ENCODE data around the gene CLASRP.
A peak's percentile ranks its signal among the peaks of the same experiment; 100 is the strongest.
"Not testable (repeated sequence)": the region's sequence is repeated elsewhere in the genome, so short reads cannot be mapped to it uniquely, and the experiment has no call there.

The CLASRP gene, protein sequence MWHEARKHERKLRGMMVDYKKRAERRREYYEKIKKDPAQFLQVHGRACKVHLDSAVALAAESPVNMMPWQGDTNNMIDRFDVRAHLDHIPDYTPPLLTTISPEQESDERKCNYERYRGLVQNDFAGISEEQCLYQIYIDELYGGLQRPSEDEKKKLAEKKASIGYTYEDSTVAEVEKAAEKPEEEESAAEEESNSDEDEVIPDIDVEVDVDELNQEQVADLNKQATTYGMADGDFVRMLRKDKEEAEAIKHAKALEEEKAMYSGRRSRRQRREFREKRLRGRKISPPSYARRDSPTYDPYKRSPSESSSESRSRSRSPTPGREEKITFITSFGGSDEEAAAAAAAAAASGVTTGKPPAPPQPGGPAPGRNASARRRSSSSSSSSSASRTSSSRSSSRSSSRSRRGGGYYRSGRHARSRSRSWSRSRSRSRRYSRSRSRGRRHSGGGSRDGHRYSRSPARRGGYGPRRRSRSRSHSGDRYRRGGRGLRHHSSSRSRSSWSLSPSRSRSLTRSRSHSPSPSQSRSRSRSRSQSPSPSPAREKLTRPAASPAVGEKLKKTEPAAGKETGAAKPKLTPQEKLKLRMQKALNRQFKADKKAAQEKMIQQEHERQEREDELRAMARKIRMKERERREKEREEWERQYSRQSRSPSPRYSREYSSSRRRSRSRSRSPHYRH

DNA sequence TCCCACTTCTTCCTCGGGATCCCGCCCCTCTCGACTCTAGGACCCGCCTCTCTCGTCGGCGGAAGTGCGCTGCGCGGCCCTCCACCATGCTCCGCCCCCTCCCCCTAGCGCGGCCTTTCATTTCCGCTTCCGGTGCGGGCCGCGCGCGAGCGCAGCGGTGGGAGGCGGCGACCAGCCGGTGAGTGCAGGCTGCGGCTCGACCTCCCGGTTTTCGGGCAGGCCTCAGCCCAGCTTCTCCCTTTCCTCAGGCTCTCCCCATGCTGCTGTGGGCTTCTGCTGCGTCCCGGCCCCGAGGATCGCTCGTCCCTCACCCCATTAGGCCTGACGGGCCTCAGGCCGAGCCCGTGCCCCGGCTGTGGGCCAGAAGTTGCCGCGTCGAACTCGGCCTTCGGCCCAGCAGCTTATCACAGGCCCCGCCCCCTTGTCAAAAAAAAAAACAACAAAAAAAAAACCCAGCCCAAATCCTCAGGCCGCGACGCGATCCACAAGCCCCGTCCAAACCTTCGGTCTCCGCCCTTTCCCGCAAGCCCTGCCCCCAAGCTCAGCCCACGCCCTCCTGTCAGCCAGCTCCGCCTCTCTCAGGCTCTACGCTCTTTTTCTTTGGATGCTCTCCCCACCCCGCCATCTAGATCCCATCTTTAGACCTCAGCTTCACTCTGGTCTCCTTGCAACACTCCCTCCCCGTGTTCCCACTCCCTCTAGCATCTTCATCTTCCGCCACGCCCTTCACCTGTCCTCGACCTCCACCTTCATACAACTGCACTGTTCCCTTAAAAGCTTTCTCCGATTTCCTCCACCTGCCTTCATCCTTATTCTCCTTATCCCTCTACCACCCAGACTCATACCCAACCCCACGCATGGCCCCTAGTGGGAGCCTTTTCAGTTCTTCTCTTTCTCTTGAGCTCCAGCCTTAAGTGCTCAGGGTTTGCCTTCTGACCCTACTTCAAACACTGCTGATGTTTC lies at the start of gene CLASRP:
TSS of gene CLASRP (plus strand) at position 115 of the 963 bp plus-strand sequence. CDS start 1,168 bp downstream, outside the sequence.
- DNase-seq, result peak; percentile 70

DNA sequence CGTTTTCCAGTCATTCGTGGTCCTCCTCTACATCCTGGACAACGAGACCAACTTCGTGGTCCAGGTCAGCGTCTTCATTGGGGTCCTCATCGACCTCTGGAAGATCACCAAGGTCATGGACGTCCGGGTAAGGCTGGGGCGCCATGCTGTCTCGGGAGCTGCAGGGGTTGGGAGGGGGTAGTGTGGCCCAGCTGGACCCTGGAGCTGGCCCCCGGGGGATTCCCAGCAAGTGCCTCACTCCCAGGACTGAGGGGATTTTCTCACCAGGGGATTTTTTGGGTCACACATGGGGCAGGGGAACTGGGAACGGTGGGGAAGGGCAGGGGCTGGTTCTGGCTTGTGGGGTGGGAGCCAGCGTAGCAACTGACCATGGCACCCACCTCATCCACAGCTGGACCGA lies 48.4 kb upstream of the CLASRP start:
- DNase-seq, result no peak

DNA sequence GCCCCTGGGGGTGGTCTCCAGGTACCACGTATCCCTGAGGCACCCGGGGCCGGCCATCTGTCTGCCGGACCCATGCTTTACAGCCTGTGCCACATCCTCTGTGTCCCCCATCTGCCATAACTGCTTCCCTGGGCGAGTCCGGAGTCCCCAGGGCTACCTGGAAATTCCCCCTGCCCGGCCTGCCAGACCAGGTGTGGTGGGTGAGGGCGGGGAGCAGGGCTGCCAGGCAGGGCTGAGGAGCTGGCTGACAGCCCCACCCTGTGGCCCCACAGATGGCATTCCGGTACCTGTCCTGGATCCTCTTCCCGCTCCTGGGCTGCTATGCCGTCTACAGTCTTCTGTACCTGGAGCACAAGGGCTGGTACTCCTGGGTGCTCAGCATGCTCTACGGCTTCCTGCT lies 47.9 kb upstream of the CLASRP start:
- no peak for DNase-seq

DNA sequence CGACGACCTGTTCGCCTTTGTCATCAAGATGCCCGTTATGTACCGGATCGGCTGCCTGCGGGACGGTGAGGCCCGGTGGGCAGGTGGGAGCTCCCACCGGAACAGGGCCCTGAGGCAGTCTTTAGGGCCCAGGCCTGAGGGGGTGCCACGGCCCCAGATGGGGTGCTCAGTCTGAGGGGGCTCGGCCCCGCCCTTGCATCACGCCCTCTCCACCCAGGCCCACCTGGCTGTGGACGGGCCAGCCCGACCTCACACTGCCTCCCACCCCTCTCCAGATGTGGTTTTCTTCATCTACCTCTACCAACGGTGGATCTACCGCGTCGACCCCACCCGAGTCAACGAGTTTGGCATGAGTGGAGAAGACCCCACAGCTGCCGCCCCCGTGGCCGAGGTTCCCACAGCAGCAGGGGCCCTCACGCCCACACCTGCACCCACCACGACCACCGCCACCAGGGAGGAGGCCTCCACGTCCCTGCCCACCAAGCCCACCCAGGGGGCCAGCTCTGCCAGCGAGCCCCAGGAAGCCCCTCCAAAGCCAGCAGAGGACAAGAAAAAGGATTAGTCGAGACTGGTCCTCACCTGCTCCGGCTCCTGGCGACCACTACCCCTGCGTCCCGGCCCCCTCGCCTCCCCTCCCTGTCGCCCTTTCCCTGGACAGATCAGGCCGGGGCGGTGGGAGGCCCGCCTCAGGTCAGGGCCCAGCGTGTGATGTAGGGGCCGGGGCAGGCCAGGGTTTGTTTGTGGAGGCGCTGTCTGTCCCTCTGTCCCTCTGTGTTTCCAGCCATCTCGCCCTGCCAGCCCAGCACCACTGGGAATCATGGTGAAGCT lies 46.3 kb upstream of the CLASRP start:
- no peak for DNase-seq

DNA sequence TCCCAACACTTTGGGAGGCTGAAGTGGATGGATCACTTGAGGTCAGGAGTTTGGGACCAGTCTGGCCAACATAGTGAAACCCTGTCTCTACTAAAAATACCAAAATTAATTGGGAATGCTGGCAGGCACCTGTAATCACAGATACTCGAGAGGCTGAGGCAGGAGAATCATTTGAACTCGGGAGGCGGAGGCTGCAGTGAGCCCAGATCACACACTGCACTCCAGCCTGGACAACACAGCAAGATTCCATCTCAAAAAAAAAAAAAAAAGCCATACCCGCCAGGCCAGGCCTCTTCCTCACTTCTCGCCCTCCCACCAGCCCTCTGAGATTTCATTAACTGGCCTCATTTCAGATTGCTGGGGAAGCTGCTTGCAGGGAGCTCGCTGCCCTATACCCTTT lies 45.3 kb upstream of the CLASRP start:
- DNase-seq, result no peak

DNA sequence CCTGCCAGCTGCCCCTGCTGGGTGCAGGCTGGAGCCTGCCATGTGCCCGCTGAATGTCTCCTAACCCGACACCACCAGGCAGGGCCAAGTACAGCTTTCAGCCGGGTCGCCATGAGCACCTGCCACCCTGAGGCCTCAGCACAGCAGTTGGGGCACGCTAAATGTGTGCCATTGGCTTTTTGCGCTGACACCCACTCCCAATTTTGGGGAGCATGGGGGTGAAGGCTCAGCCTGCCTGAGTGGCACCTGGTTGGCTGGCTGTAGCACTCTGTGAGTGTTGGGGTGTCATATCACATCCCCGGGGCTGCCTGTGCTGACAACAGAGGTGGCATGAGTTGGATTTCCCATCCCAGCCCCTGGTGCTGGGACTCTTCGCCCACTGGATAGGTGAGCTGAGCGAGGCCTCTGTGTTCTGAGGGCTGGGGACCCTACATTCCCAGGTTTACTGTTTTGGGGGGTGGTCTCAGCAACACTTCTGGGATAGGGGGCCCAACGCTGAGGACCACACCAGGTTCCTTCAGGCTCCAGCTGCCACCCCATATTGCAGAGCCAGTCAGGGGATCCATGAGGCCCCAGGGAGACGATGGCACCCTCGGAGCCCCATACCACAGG lies 44.8 kb upstream of the CLASRP start:
- DNase-seq, result no peak

DNA sequence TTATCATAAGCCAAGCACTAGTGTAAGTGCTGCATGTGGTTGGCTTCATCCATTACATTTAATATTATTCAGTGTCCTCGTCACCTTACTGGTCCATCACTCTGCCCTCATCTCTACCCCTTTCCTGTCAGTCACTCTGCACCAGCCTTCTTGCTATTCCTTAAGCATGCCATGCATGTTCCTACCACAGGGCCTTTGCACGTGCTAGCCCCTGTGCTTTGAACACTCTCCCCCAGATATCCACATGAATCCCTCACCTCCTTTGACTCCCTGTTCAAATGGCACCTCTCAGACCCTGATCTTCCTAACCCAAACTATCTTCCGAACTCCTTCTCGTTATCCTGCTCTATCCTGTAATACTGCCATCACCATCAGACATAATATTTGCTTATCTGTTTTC lies 40.8 kb upstream of the CLASRP start:
- DNase-seq, result no peak

DNA sequence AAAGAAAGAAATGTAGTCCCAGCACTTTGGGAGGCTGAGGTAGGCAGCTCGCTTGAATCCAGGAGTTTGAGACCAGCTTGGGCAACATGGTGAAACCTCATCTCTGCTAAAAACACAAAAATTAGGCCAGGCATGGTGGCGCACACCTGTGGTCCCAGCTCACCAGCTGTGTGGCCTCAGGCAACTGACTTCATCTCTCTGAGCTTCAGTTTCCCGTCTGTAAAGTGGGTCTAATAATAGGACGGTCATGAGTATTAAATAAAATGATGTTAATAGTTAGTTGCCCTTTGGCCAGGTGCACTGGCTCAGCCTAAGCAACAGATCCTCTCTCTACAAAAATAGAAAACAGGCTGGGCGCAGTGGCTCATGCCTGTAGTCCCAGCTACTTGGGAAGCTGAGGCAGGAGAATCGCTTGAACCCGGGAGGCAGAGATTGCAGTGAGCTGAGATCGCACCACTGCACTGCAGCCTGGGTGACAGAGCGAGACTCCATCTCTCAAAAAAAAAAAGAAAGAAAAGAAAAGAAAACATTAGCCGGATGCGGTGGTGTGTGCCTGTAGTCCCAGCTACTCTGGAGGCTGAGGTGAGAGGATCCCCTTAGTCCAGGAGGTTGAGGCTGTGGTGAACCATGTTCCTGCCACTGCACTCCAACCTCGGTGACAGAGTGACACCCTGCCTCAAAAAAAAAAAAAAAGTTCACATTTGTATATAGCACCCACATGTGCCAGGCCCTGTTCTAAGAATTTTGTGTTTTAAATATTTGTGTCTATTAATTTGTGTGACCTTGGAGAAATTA lies 39.5 kb upstream of the CLASRP start:
- DNase-seq, result not testable (repeated sequence)

DNA sequence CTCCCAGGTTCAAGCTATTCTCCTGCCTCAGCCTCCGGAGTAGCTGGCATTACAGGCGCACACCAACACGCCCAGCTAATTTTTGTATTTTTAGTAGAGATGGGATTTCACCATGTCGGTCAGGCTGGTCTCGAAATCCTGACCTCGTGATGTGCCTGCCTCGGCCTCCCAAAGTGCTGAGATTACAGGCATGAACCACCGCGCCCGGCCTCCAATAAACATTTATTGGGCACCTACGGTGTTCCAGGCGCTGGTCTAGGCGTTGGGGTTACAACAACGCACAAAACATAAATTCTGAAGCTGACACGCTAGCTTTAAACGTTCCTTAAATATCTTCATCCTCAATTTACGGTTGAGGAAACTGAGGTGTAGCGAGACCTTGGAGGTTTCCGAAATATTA lies 38.2 kb upstream of the CLASRP start:
- not testable (repeated sequence) for DNase-seq

DNA sequence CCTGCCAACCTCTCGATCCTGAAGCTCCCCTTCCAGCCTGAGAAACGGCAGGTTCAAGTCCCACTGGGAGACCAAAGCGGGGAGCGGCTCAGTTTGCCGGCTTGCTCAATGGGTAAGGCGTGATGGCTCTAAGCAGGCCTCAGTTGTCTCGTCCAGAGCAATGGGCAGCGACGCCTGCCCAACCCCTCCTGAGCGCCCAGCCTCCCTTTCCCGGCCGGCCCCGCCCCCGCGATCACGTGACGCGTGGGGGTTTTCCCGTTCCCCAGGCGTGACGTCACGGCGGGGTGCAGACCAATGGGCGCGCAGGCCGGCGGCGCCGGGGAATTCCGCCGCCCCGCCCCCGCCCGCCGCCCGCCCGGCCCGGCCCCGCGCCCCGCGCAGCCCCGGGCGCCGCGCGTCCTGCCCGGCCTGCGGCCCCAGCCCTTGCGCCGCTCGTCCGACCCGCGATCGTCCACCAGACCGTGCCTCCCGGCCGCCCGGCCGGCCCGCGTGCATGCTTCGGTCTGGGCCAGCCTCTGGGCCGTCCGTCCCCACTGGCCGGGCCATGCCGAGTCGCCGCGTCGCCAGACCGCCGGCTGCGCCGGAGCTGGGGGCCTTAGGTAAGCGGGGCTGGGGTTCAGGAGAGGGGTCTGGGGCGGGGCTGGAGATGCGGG lies 37.6 kb upstream of the CLASRP start, which contains the start of gene RELB:
TSS of gene RELB (plus strand) at position 378 of the 653 bp plus-strand sequence. CDS start at position 494, 116 bp downstream.
- DNase-seq, result peak; percentile 2

DNA sequence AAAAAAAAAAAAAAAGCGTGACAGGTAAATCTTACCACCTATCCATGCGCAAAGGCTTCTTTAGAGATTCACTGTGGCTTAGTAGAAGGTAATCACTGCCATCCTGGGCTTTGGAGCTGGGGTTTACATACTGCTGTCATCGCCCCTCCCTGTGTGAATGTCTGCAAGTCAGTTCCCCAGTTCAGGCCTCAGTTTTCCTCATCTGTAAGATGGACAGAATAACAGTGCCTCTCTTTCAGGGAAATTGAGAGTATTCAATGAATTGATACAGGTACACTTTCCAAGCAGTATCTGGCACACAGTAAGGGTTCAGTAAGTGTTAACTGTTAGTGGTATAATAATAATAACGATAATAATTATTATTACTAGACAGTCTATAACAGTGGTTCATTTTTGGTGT lies 35.4 kb upstream of the CLASRP start:
- DNase-seq, result no peak

DNA sequence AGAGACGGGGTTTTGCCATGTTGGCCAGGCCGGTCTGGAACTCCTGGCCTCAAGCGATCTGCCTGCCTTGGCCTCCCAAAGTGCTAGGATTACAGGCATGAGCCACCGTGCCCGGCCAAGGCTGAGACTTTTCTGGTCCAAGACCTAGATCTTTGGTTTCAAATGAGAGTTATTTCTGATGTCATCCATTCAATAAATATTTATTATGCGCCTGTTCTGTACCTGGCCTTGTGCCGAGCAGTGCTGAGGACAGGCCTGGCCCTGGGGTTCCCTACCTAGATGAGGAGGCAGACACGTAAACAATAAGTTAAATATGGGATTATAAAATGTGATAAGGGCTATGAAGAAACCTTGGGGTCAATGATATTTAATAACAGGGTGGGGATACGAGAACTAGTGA lies 33.1 kb upstream of the CLASRP start:
- no peak for DNase-seq

DNA sequence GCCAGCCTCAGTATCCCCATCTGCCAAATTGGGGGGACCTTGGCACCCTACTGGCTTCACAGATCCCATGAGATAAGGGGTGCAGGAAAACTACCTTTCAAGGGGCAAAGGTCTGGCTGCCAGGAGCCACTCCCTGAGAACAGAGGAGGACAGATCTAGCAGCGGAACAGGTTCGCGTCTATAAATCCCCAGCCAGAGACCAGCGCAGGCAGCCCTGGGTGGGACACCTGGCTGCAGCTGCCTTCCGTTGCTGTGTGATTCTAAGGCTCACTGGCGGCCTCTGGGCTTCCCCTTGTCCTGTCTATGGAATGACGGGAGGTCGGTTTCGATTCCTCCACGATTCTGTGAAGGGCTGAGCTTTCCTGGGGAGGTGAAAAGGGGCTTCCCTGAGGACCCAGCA lies 30.3 kb upstream of the CLASRP start:
- DNase-seq, result no peak

DNA sequence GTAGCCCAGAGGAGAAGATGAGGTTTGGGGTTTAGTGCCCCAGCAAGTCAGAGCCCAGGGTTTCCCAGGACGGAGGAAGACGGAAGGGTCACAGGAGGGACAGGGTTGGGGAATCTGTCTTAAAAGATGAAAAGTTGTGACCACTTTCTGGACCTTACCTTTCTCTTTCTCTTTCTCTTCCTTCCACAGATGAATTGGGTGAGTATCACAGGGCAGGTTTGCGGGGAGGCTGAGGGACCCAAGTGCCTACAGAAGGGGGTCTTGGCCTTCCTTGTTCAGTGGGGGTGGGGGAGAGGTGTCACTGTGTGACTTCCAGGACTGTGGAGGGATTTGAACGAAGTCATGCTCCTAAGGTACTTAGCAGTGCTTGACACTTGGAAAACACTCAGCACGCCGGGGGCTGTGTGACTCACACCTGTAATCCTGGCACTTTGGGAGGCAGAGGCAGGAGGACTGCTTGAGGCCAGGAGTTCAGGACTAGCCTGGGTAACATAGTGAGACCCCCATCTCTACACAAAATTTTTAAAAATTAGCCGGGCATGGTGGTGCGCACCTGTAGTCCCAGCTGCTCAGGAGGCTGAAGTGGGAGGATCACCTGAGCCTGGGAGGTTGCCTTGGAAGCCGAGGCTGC lies 29.1 kb upstream of the CLASRP start:
- no peak for DNase-seq

DNA sequence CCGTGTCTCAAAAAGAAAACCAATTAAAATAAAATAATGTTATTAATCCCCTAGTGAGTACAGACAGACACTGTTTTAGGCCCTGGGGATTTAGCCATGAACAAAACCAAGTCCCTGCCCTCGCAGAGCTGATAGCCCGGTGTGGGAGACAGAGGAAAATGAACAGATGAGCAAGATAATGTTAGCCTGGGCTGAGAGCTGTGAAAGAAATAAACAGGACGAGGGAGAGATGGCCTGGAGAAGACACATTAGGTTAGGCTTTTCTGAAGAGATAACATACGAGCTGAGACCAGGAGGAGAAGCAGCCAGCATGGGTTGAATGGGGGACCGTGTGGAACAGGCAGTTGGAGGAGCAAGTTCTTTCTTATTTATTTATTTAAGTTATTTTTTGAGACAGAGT lies 28.5 kb upstream of the CLASRP start:
- DNase-seq, result no peak

DNA sequence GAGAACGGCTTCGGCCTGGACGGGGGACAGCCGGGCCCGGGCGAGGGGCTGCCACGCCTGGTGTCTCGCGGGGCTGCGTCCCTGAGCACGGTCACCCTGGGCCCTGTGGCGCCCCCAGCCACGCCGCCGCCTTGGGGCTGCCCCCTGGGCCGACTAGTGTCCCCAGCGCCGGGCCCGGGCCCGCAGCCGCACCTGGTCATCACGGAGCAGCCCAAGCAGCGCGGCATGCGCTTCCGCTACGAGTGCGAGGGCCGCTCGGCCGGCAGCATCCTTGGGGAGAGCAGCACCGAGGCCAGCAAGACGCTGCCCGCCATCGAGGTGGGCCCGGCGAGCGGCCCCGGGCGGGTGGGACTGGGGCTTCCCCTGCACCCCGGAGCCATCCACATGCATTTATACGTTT lies 26.9 kb upstream of the CLASRP start:
- no peak for DNase-seq

DNA sequence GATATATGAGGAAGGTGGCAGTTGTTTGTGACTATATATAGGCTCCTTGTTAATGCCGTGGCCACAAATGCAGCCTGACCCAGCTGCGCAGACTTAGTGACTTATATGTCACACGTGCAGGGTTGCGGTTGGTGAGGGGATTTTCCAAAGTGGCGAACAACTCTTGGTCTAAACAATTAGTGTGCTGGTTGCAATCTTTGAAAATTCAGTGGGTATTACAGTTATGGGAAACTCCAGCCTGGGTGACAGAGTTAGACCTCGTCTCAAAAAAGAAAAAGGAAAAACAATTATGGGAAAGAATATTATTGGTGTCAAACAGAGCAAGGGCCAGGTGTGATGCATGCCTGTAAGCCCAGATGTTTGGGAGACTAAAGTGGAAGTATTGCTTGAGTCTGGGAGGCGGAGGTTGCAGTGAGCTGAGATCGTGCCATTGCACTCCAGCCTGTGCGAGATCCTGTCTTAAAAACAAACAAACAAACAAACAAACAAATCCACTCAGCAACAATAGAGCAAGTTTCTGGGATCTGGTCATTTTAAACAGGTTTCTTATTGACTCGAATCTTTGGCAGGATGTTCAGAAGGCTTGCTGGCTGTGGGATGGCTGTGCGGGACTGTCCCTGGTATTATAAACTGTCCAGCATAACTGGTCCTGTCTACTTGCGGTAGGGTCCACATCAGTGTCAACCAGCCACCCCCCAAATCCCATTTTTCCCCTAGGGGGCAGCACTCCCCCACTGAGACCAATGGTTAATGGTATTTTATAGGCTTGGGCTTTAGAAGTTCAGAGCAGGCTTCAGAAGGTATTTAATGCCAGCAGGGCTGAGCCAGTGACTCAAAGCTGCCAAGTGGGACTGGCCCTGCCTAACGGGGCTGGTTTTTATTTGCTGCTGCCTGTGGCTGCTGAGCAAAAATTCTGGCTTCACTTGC lies 22.2 kb upstream of the CLASRP start:
- DNase-seq, result peak; percentile 39

DNA sequence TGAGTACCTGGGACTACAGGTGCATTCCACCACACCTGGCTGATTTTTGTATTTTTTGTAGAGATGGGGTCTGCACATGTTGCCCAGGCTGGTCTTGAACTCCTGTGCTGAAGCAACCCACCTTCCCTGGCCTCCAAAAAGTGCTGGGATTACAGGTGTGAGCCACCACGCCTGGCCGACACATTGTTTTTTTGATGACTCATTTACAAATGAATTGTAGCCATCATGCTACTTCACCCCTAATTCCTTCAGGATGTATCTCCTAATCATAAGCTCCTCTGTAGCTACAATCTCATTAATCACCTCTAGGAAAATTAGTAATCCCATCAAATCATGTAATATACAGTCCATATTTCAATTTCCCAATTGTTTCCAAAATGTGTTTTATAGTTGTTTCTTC lies 19.7 kb upstream of the CLASRP start:
- no peak for DNase-seq

DNA sequence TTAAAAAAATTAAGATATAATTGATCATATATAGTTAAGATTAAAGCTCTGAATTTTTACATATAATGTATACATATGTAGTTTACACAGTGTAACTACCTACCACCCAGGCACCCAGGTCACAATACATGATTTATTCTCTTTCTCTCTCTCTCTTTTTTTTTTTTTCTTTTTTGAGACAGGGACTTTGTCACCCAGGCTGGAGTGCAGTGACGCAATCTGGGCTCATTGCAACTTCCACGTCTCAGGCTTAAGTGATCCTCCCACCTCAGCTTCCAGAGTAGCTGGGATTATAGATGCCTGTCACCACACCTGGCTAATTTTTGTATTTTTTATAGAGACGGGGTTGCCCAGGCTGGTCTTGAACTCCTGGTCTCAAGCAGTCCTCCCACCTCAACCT lies 18.8 kb upstream of the CLASRP start:
- no peak for DNase-seq
